Measurements from ENCODE around the gene MUC4. TPM values are rescaled to one million over a fixed set of nuclear protein-coding genes. Genes with fewer than 3 reads are reported as not detected.
"Not testable (repeated sequence)": the region's sequence is repeated elsewhere in the genome, so short reads cannot be mapped to it uniquely, and the experiment has no call there.

MUC4 gene
- total and polyA plus RNA-seq, 2 donors from 2014 or later, result 0.19 TPM; not detected in 1

GRCh38 chr3:195714380-195715011 is 97.2 kb downstream of the MUC4 start:
- no peak for TF ChIP-seq CTCF (IDR thresholded peaks at IDR 0.05; ENCODE audit: borderline replicate concordance, extremely low read depth, insufficient read depth)
- peak in 1 of 5 donors; percentile 57 for DNase-seq
- Histone ChIP-seq H3K9me3 (ENCODE audit: control insufficient read depth in 2 of 3, insufficient read depth in 1 of 3, low read length in 3 of 3) (no peaks in the 10 kb centered on the region), H3K36me3 (ENCODE audit: control insufficient read depth in 2 of 3, insufficient read depth in 3 of 3, low read length in 3 of 3) (peaks cover 0 to 34% (median 16%) of the 10 kb centered on the region in 3 donors), H3K27ac (ENCODE audit: low read depth in 2 of 2, low read length in 2 of 2) (no peak overlapping the region), H3K4me1 (ENCODE audit: control insufficient read depth in 2 of 3, insufficient read depth in 2 of 3, low read depth in 1 of 3, low read length in 3 of 3) (no peaks in the 10 kb centered on the region), H3K4me3 (ENCODE audit: low read length in 3 of 3) (no peak overlapping the region), H3K9ac (ENCODE audit: low read length in 3 of 3) (no peak overlapping the region), H3K27me3 (ENCODE audit: control insufficient read depth, insufficient read depth, low read length) (no peaks in the 10 kb centered on the region)
- intact Hi-C loops (cut with DNase I), result no loop called here
- FAIRE-seq, result no peak

- H3K36me3 ChIP-seq (ENCODE audit: control insufficient read depth in 2 of 3, insufficient read depth in 3 of 3, low read length in 3 of 3), result peaks cover 0 to 47% (median 25%) of the 10 kb centered on the region in 3 donors
- H3K27ac ChIP-seq (ENCODE audit: low read depth in 2 of 2, low read length in 2 of 2); H3K4me3 ChIP-seq (ENCODE audit: low read length in 3 of 3); H3K4me1 ChIP-seq (ENCODE audit: control insufficient read depth in 2 of 3, insufficient read depth in 2 of 3, low read depth in 1 of 3, low read length in 3 of 3); H3K27me3 ChIP-seq (ENCODE audit: control insufficient read depth, insufficient read depth, low read length); DNase-seq; FAIRE-seq; intact Hi-C loops (cut with DNase I); H3K9me3 ChIP-seq (ENCODE audit: control insufficient read depth in 2 of 3, insufficient read depth in 1 of 3, low read length in 3 of 3); H3K9ac ChIP-seq (ENCODE audit: low read length in 3 of 3): not testable (repeated sequence)
These were observed 98.6 kb downstream of the MUC4 start for GRCh38 chr3:195713150-195713549.

GRCh38 chr3:195712535-195712910 is 99.2 kb downstream of the MUC4 start:
- FAIRE-seq; H3K9ac ChIP-seq (ENCODE audit: low read length in 3 of 3); intact Hi-C loops (cut with DNase I); H3K9me3 ChIP-seq (ENCODE audit: control insufficient read depth in 2 of 3, insufficient read depth in 1 of 3, low read length in 3 of 3); H3K27ac ChIP-seq (ENCODE audit: low read depth in 2 of 2, low read length in 2 of 2); DNase-seq; H3K27me3 ChIP-seq (ENCODE audit: control insufficient read depth, insufficient read depth, low read length); H3K4me1 ChIP-seq (ENCODE audit: control insufficient read depth in 2 of 3, insufficient read depth in 2 of 3, low read depth in 1 of 3, low read length in 3 of 3); H3K4me3 ChIP-seq (ENCODE audit: low read length in 3 of 3): not testable (repeated sequence)
- H3K36me3 ChIP-seq (ENCODE audit: control insufficient read depth in 2 of 3, insufficient read depth in 3 of 3, low read length in 3 of 3), result peaks cover 0 to 50% (median 27%) of the 10 kb centered on the region in 3 donors

GRCh38 chr3:195711813-195712534 is 99.8 kb downstream of the MUC4 start:
- no peaks in the 10 kb centered on the region for H3K9me3 ChIP-seq (ENCODE audit: control insufficient read depth in 2 of 3, insufficient read depth in 1 of 3, low read length in 3 of 3)
- intact Hi-C loops (cut with DNase I), result no loop called here
- FAIRE-seq (no peak), DNase-seq (no peak)
- H3K9ac ChIP-seq (ENCODE audit: low read length in 3 of 3), result no peak overlapping the region
- H3K4me1 ChIP-seq (ENCODE audit: control insufficient read depth in 2 of 3, insufficient read depth in 2 of 3, low read depth in 1 of 3, low read length in 3 of 3), result no peaks in the 10 kb centered on the region
- H3K4me3 ChIP-seq (ENCODE audit: low read length in 3 of 3), result no peak overlapping the region
- no peak overlapping the region for H3K27ac ChIP-seq (ENCODE audit: low read depth in 2 of 2, low read length in 2 of 2)
- no peak for TF ChIP-seq CTCF (IDR thresholded peaks at IDR 0.05; ENCODE audit: borderline replicate concordance, extremely low read depth, insufficient read depth)
- H3K27me3 ChIP-seq (ENCODE audit: control insufficient read depth, insufficient read depth, low read length), result no peaks in the 10 kb centered on the region
- peaks cover 0 to 50% (median 27%) of the 10 kb centered on the region in 3 donors for H3K36me3 ChIP-seq (ENCODE audit: control insufficient read depth in 2 of 3, insufficient read depth in 3 of 3, low read length in 3 of 3)

- intact Hi-C loops (cut with DNase I); H3K4me3 ChIP-seq (ENCODE audit: low read length in 3 of 3); H3K27me3 ChIP-seq (ENCODE audit: control insufficient read depth, insufficient read depth, low read length); H3K27ac ChIP-seq (ENCODE audit: low read depth in 2 of 2, low read length in 2 of 2); FAIRE-seq; H3K9ac ChIP-seq (ENCODE audit: low read length in 3 of 3); H3K4me1 ChIP-seq (ENCODE audit: control insufficient read depth in 2 of 3, insufficient read depth in 2 of 3, low read depth in 1 of 3, low read length in 3 of 3); DNase-seq; H3K9me3 ChIP-seq (ENCODE audit: control insufficient read depth in 2 of 3, insufficient read depth in 1 of 3, low read length in 3 of 3): not testable (repeated sequence)
- H3K36me3 ChIP-seq (ENCODE audit: control insufficient read depth in 2 of 3, insufficient read depth in 3 of 3, low read length in 3 of 3), result peaks cover 0 to 50% (median 27%) of the 10 kb centered on the region in 3 donors
These were observed 100.5 kb downstream of the MUC4 start for GRCh38 chr3:195711091-195711812.

GRCh38 chr3:195710126-195710905 is 101.4 kb downstream of the MUC4 start:
- H3K9me3 ChIP-seq (ENCODE audit: control insufficient read depth in 2 of 3, insufficient read depth in 1 of 3, low read length in 3 of 3); FAIRE-seq; H3K4me3 ChIP-seq (ENCODE audit: low read length in 3 of 3); intact Hi-C loops (cut with DNase I); H3K9ac ChIP-seq (ENCODE audit: low read length in 3 of 3); DNase-seq; H3K27ac ChIP-seq (ENCODE audit: low read depth in 2 of 2, low read length in 2 of 2); H3K4me1 ChIP-seq (ENCODE audit: control insufficient read depth in 2 of 3, insufficient read depth in 2 of 3, low read depth in 1 of 3, low read length in 3 of 3); H3K27me3 ChIP-seq (ENCODE audit: control insufficient read depth, insufficient read depth, low read length): not testable (repeated sequence)
- peaks cover 0 to 46% (median 27%) of the 10 kb centered on the region in 3 donors for H3K36me3 ChIP-seq (ENCODE audit: control insufficient read depth in 2 of 3, insufficient read depth in 3 of 3, low read length in 3 of 3)
